HL-60/S4 treated with retinoic acid at 250 ng/mL for 4 days and 3 days (cell line): ENCODE results near the gene SEMA3A.

Experiments
- in situ Hi-C: fragments of 300-500 bp; cut with MboI; formaldehyde crosslinking; loops from 2 replicates; pipeline ENCODE4 v1.7.0; 2022; ENCODE audit warnings: low sequenced_read_pairs

Gene SEMA3A

DNA sequence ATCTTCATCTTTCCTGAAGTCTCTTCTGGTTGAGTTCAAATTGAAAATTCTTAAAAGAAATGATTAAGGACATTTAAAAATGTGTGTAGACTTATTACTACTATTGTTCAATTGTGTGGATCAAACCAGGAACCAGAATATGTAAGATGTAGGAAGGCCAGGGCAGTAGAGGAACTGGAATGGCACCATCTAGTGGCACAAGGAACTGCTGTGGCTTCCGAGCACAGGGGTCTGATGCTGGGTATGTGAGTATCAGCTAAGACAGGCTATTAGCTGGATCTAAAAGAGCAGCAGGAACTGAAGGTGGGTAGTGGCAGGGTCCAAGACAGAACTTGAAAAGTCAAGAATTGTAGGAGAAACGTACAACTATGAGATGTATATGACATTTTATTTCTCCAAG is 247.3 kb downstream of the SEMA3A start:
- in situ Hi-C loops: no loop called here

- in situ Hi-C loops: no loop called here
These were observed 247.8 kb downstream of the SEMA3A start for GRCh38 chr7:83946801-83947200.

DNA sequence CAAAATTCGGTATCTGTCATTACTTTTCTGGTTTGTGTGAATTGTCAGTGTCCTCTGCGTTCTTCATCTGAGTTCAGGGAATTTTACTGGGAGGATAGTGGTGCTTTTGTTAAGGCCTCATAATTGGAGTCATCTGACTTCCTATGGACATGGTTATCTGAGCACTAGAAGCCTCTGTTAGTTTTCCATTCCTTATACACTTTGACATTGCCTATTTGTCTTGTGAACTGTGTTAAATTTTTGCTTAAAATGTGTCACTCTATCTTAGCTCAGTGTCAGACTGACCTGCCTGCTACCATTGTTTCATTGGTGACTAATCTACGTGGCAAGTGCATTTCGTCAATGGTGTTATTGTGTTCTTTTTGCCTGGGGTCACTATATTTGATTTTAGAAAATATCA is 253.3 kb downstream of the SEMA3A start:
- in situ Hi-C loops: no loop called here

- in situ Hi-C loops: no loop called here
These were observed 256.7 kb downstream of the SEMA3A start for GRCh38 chr7:83937930-83938329.

DNA sequence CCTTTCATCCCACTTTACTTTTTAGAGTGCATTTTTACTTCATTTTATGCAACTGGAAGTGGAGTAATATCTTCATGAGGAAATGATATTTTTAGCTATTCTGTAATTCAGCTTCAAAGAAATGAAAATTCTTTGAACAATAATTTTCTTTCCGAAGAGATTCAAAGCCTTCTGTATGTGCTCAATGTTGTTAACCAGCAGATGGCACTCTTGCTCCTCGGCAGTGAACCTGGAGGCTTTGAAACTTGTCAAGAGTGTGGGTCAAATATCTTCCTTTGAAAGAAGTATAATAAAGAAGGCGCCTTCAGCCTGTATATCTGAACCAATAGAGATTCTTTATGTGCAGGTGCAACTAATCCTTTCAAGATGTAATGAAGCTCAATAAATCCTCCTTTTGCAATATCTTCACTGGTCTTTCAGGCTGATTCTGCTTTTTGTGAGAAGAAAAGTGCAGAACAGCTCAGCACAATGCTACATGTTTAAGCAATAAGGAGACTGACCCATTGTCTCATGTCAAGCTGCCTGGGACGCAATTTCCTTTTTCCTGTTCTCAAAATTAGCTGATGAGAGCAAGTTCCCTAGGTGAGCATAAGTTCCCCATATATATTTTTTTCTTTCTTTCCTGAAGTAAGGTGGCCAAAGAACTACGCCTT is 258.4 kb downstream of the SEMA3A start:
- in situ Hi-C loops: no loop called here

DNA sequence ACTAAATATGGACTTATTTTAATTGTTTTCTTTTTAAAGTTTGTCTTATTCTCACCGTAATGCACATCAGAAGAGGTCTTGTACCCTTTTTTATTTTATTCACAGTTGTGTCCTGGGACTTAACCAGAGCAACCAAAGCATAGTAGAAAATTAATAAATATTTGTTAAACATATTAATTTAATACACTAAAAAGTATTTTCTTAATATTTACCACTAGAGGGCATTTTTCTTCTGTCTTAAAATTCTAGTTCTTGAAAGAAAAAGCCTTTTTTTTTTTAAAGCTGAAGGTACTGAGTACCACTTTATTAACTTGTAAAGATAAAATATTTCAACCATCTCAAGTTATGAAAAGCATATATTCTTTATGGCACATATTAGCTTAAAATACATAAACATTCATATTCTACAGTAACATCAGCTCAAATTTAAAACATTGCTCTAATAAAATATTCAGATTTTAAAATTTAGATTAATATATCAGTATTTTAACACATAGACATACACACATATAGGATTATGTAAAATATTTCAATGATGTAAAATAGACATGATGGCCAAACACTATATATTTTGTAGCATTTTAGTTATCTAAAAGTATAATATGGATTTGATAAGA is 260.4 kb downstream of the SEMA3A start:
- in situ Hi-C loops: no loop called here

DNA sequence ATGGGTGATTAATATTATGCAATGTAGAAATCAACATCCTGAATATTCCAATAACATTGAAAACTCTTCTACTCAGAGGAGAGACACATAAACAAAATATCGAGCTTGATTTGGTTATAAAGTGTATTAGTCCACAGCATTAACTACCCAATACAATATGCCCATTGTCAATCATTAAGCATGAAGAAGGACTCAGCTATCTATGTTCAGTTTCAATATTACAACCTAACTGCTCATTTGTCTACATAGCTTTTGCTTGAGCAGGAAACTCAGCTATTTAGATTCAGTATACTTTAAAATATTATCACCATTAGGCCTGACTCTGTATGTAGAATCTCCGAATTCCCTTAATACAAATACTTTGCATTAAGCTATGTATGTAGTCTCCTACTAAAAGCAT is 262.6 kb downstream of the SEMA3A start:
- in situ Hi-C loops: no loop called here

- in situ Hi-C loops: no loop called here
These were observed 264.3 kb downstream of the SEMA3A start for GRCh38 chr7:83930262-83930661.

- in situ Hi-C loops: no loop called here
These were observed 268.7 kb downstream of the SEMA3A start for GRCh38 chr7:83925860-83926259.

DNA sequence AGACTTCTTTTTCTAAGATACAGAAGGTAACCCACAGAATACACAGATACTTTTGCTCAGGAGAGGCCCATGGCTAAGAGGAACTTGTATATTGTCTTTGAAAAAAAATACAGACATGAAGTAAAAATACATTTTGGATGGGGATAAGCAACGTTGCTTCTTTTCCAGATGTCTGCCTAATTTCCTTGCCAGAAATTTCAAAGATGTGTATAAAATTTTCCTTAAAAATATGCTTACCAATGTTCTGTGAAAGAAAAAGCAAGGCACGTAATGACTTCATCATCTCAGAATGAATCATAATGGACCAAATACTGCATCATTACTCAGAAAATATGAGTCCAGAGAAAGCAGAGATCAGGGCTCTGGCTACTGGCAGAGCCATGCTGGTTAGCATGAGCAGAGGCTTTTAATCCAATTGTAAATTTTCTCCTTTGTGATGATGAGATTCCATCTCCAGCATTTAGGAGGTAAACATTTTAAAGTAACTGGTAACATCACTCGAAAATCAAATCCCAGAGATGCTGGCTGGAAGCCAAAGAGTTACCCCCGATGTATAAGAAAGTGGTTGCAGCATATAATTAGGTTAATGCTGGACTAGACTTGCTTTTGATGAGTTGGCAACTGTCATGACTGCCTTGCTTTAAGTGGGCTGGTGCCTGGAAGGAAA is 272.5 kb downstream of the SEMA3A start:
- in situ Hi-C loops: no loop called here

DNA sequence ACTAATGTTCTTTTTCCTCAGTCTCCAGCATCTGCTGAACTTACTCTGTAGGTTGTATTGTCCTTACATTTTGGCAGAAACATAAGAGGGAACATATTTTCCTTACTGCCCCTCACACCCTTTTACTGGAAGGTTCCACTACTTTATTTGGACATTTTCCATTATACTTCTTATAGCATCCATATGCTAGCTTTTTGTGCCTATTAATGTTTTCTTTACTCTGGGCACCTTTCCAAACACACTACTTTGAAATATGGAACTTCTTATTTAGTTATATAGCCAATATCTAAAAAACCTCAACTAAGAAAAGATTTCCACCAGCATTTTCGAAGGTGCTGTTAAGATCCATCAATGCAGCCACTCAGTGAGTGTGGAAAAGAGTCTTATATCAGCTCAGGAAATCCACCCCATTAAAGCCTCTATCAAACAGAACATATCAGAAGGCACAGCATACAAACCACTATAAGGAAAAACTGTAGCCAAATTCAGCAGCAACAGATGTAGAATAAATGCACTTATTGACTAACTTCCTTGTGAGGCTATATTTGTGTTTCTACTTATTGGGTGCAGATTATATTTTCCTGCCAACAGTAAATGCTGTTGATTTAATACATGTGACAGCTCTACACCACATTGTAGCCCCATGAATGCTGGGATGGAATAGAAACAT is 273.2 kb downstream of the SEMA3A start:
- in situ Hi-C loops: no loop called here

DNA sequence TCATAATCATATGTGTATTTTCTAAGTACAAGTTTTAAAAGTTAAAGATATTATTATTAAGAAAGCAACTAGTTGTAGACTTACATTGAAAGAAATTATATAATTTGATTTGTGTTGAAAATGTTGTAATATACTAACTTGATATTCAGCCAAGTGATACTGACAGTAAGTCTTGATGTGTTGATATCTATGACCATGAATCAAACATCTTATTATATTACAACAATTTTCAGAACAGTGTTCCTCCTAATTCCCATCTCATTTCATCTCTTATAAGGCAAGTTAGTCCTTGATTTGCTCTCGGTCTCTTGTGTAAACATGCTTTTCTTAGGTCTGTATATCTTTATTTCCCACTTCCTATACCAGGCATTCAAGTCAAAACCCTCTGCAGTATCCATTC is 276.4 kb downstream of the SEMA3A start:
- in situ Hi-C loops: no loop called here

DNA sequence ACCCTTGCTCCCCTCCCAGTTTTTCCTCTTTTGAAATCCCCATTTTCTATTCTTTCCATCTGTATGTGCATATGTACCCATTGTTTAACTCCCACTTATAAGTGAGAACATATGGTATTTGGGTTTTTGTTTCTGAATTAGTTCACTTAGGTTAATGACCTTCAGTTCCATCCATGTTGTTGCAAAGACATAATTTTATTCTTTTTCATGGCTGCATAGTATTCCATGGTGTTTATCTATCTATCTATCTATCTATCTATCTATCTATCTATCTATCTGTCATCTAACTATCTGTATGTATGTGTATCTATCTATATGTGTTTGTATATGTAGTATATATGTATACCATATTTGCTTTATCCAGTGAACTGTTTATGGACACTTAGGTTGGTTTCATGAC is 281.4 kb downstream of the SEMA3A start:
- in situ Hi-C loops: no loop called here

DNA sequence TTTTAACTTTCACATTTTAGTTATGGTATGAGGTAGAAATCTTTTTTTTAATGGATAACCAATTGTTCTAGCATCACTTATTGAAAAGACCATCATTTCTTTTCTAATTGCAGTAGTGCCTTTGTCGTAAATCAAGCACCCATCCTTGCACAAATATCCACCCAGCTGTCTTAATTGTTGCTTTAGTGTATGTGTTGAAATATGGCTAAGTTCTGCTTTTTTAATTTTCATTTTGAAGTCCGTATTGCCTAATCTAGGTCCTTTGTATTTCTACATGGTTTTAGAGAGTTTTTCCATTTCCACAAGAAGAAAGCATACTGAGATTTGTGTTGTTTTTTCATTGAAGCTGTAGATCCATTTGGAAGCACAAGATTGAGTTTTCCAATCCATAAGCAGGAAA is 286.1 kb downstream of the SEMA3A start:
- in situ Hi-C loops: no loop called here
